Choroid plexus epithelial cell (primary cell): ENCODE data around the gene GGT7.
A peak's percentile ranks its signal among the peaks of the same experiment; 100 is the strongest.

Experiments
- DNase-seq: peaks from one replicate; pipeline ENCODE4 v3.0.0-alpha.2; 2010; ENCODE audit warnings: low read depth
- H3K4me3 ChIP-seq: 2 replicates; pipeline ENCODE4 v1.5.1; 2011; ENCODE audit warnings: low read depth, mild to moderate bottlenecking, control low read depth, low read length, moderate library complexity
- TF ChIP-seq, protein P1 (sequence below): conservative IDR thresholded peaks from 2 replicates; pipeline ENCODE4 v1.5.1; 2011; ENCODE audit warnings: low read depth, mild to moderate bottlenecking, control low read depth, inconsistent platforms, low read length, moderate library complexity

Gene GGT7

DNA sequence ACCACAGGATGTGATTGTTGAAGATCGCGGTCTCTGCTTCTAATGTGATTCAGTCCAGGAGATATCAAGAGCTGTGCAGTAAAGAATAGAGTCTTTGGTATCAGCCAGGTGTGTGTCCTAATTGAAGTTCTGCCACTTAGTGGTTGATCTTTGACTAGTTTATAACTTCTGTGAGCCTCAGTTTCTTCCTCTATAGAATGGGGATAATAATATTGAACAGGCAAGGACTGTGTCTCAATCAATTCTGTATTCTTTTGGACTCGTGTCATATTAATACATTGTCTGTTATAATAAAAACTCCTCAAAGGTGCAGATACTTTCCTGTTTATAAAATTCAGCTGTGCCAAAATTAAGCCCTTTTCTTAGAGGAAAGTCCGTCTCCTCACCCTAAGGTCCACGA, 24.1 kb downstream of the GGT7 start:
- H3K4me3 ChIP-seq, result no peak overlapping the region
- TF ChIP-seq, protein P1, sequence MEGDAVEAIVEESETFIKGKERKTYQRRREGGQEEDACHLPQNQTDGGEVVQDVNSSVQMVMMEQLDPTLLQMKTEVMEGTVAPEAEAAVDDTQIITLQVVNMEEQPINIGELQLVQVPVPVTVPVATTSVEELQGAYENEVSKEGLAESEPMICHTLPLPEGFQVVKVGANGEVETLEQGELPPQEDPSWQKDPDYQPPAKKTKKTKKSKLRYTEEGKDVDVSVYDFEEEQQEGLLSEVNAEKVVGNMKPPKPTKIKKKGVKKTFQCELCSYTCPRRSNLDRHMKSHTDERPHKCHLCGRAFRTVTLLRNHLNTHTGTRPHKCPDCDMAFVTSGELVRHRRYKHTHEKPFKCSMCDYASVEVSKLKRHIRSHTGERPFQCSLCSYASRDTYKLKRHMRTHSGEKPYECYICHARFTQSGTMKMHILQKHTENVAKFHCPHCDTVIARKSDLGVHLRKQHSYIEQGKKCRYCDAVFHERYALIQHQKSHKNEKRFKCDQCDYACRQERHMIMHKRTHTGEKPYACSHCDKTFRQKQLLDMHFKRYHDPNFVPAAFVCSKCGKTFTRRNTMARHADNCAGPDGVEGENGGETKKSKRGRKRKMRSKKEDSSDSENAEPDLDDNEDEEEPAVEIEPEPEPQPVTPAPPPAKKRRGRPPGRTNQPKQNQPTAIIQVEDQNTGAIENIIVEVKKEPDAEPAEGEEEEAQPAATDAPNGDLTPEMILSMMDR, result no peak

DNA sequence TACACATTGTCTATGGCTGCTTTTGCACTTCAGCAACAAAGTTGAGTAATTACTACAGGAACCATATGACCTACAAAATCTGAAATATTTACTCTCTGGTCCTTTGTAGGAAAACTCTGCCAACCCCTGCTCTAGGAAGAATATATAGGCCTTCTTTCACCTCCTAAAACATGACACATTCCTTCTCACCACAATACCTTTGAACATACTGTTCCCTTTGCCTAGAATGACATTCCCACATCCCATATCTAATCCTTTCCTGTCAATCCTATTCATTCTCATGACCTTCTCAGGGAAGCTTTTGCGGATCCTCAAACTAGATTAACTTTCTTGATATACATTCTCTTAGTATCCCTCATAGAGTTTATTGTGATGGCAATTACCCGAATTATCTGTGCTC, 29.2 kb downstream of the GGT7 start:
- DNase-seq, result no peak
- TF ChIP-seq, protein P1, result no peak
- no peak overlapping the region for H3K4me3 ChIP-seq

More for the DNA sequence above, 24.1 kb downstream of the GGT7 start:
- DNase-seq, result no peak

DNA sequence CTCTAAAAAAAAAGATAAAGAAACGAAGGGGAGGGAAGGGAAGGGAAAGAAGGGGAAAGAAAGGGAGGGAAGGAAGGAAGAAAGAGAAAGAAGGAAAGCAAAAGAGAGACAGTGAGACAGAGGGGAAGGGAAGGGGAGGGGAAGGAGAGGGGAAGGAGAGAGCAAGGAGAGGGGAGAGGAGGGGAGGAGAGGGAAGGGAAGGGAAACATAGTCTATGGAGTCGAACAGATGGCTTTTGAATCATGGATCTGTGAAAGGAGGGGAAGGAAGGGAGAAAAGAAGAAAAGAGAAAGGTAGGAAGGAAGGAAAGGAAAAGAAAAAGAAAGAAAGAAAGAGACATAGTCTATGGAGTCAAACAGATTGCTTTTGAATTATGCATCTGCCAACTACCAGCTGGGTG, 30.5 kb downstream of the GGT7 start:
- TF ChIP-seq, protein P1, result no peak
- no peak overlapping the region for H3K4me3 ChIP-seq
- no peak for DNase-seq

DNA sequence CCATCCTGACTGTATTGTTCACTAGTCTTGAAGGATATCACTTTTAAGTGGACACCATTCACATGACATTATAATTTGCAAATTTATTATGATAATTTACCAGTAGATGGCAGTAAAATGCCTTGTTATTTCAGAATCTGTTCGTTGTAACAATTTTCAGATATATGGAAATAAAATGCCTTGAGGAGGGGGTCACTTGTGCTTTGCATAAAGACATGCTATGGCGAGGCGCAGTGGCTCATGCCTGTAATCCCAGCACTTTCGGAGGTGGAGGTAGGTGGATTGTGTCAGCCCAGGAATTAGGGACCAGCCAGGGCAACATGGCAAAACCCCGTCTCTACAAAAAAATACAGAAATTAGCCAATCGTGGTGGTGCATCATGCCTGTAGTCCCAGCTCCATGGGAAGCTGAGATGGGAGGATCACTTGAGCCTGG, 38.2 kb downstream of the GGT7 start:
- DNase-seq, result peak; percentile 60
- TF ChIP-seq, protein P1, result peak; percentile 34
- H3K4me3 ChIP-seq, result no peak overlapping the region

DNA sequence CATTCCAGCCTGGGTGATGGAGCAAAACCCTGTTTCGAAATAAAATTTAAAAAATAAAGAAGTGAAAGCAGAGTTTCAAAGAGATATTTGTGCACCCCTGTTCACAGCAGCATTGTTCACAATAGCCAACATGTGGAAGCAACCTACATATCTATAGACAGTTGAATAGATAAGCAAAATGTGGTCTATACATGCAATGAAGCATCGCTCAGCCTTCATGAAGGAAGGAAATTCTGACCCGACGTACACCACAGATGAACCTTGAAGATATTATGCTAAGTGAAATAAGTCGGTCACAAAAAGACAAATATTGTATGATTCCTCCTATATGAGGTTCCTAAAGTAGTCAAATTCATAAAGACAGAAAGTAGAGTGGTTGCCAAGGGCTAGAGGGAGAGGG, 40.7 kb downstream of the GGT7 start:
- no peak overlapping the region for H3K4me3 ChIP-seq
- DNase-seq, result no peak

DNA sequence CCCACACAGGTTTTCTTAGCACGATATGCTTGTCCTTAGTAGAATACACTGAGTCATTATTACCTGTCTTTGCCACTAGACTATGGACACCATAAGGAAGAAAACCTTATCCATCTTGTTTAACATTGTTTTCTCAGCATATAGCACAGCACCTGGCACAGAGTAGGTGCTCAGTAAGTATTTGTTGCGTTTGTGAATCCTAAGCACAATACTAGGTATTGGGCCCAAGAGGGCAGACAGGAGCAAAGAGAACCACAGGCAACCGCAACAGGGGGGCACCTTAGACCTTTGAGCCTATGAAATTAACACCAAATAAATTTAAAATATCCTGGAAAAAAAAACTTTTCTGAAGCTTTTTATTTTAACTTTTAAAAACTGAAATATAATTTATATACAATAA, 43.5 kb downstream of the GGT7 start:
- TF ChIP-seq, protein P1, result peak; percentile 15
- no peak overlapping the region for H3K4me3 ChIP-seq
- DNase-seq, result no peak

More for the DNA sequence above, 40.7 kb downstream of the GGT7 start:
- TF ChIP-seq, protein P1, result no peak

DNA sequence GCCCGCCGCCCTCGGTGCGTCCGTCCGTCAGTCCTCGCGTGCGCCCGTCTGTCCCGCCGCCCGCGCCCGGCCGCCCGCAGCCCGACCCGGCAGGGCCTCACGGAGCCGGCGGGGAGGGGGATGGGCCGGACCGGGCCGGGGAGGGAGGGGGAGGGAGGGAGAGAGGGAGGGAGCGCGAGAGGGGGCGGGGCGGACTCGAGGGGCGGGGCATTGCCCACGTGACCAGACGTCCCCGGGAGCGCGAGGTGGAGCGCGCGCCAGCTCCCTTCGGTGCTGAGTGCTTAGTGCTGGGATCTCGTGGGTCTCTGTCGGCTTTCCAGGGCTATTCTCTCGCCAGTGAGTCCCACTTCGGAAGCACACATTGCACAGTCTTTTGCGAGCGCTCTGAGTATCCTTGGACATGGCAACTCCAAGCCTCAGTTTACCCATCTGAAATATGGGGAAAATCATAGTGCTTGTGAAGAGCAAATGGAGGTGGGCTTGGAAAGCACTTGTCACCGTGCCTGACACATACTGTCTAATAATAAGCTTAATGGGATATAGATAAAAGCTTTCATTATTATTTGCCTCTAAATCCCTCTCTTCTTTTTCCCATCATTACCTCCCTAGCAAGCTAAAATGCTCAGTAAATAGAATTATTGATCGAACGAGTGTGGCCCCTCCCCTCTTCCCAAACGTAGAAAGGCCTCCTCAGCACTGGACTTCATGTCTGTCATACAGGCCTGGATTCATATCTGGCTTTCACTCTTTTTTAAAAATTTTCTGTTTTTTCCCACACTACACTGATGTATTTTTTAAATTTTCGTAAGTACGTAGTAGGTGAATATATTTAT, 46.9 kb downstream of the GGT7 start, which contains the start of gene NCOA6:
NCOA6 (minus strand) TSS at position 122 of the 833 bp plus-strand sequence. CDS start 43,296 bp downstream, outside the sequence.
- TF ChIP-seq, protein P1, result no peak
- H3K4me3 ChIP-seq, result peak within 1 kb of the TSS; percentile 89

More for the DNA sequence above, 46.9 kb downstream of the GGT7 start, which contains the start of gene NCOA6:
- peak; percentile 87 for DNase-seq
